ENCODE data around the gene GRM6.

DNA sequence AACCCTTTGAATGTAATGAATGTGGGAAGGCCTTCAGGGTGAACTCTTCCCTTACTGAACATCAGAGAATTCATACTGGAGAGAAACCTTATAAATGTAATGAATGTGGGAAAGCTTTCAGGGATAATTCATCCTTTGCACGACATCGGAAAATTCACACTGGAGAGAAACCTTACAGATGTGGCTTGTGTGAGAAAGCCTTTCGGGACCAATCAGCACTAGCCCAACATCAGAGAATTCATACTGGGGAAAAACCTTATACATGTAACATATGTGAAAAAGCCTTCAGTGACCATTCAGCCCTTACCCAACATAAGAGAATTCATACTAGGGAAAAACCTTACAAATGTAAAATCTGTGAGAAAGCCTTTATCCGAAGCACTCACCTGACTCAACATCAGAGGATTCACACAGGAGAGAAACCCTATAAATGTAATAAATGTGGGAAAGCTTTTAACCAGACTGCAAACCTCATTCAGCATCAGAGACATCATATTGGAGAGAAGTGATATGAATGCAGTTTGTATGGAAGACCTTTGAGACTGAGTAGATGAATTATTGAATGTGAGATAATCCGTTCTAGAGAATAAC is 29.6 kb downstream of the GRM6 start:
- TF ChIP-seq, protein P1, sequence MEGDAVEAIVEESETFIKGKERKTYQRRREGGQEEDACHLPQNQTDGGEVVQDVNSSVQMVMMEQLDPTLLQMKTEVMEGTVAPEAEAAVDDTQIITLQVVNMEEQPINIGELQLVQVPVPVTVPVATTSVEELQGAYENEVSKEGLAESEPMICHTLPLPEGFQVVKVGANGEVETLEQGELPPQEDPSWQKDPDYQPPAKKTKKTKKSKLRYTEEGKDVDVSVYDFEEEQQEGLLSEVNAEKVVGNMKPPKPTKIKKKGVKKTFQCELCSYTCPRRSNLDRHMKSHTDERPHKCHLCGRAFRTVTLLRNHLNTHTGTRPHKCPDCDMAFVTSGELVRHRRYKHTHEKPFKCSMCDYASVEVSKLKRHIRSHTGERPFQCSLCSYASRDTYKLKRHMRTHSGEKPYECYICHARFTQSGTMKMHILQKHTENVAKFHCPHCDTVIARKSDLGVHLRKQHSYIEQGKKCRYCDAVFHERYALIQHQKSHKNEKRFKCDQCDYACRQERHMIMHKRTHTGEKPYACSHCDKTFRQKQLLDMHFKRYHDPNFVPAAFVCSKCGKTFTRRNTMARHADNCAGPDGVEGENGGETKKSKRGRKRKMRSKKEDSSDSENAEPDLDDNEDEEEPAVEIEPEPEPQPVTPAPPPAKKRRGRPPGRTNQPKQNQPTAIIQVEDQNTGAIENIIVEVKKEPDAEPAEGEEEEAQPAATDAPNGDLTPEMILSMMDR (IDR thresholded peaks at IDR 0.05), result no peak
- TF ChIP-seq POLR2A (IDR thresholded peaks at IDR 0.05), result no peak
- TF ChIP-seq POLR2AphosphoS5 (IDR thresholded peaks at IDR 0.05), result no peak

Measured in gastroesophageal sphincter (tissue), 3 donors.